NB4 (cell line): ENCODE results near the gene CTNNA2.

ENCODE experiments used
- DNase-seq: peaks from one replicate; pipeline ENCODE4 v3.0.0; 2010; ENCODE audit warnings: low read depth
- H3K4me3 ChIP-seq: one replicate; pipeline ENCODE4 v1.5.1; 2011; ENCODE audit warnings: mild to moderate bottlenecking, low read depth, low read length, moderate library complexity
- MAX ChIP-seq: IDR thresholded peaks from 2 replicates; pipeline ENCODE4 v1.6.1; 2011; ENCODE audit warnings: low read depth, low read length
- MYC ChIP-seq: IDR thresholded peaks from 2 replicates; pipeline ENCODE4 v1.6.1; 2011; ENCODE audit warnings: low read depth, low read length
- POLR2A ChIP-seq: IDR thresholded peaks from 2 replicates; pipeline ENCODE4 v1.6.1; 2011; ENCODE audit warnings: mild to moderate bottlenecking; ENCODE audit not compliant: insufficient read length; ENCODE audit errors: extremely low read depth
- TF ChIP-seq, protein P1 (sequence below): IDR thresholded peaks from one replicate; pipeline ENCODE4 v1.5.1; 2012; ENCODE audit warnings: low read depth, low read length

Gene CTNNA2

DNA sequence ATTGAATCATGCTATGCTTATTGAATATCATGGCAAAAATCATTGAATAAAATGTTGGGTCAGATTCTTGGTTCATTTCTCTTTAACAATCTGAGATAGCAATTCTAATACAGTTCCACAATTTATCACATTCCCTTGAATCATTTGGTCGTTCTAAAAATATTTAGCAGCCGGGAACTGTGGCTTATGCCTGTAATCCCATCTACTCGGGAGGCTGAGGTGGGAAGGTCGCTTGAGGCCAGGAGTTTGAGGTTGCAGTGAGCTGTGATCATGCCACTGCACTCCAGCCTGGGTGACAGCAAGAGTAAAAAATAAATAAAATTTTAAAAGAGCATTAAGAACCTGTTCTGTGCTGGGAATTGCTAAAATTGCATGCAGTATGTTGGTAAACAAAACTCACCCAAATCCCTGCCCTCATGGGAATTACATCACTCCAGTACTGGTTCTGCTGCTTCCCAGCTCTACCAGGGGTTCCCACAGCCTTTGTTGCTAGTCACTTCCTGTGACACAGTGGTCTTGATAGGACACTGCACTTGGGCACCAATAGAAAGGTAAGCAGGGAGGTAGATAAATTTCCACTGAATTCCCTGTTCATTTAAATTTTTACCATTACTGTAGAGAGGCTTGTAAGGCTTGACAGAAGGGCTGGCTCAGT is 200.4 kb downstream of the CTNNA2 start:
- no peak for TF ChIP-seq MYC
- TF ChIP-seq, protein P1, sequence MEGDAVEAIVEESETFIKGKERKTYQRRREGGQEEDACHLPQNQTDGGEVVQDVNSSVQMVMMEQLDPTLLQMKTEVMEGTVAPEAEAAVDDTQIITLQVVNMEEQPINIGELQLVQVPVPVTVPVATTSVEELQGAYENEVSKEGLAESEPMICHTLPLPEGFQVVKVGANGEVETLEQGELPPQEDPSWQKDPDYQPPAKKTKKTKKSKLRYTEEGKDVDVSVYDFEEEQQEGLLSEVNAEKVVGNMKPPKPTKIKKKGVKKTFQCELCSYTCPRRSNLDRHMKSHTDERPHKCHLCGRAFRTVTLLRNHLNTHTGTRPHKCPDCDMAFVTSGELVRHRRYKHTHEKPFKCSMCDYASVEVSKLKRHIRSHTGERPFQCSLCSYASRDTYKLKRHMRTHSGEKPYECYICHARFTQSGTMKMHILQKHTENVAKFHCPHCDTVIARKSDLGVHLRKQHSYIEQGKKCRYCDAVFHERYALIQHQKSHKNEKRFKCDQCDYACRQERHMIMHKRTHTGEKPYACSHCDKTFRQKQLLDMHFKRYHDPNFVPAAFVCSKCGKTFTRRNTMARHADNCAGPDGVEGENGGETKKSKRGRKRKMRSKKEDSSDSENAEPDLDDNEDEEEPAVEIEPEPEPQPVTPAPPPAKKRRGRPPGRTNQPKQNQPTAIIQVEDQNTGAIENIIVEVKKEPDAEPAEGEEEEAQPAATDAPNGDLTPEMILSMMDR: no peak
- TF ChIP-seq POLR2A: no peak
- no peak for TF ChIP-seq MAX
- no peak overlapping the region for H3K4me3 ChIP-seq
- DNase-seq: peak; percentile 3

- TF ChIP-seq, protein P1: no peak
- TF ChIP-seq MYC: no peak
- TF ChIP-seq MAX: no peak
- no peak for TF ChIP-seq POLR2A
- DNase-seq: no peak
- H3K4me3 ChIP-seq: no peak overlapping the region
Observed at GRCh38 chr2:79714283-79714682, 201.4 kb downstream of the CTNNA2 start.

DNA sequence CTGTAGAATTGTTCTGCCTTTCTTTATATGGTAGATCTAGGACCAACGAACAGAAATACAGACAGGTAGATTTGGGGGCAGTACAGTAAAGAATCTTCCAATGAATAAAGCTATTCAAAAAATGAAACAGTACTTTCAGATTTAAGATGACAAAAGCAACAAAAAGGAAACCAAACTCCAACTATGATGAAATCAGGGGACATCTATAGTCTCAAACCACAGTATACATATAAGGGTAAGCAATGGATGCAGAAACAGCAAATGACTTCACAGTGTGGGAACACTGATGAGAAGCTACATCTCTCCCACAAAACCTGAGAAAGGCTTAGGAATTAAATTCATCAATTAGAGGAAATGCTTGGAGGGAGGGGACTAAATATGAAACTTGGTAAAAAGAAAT is 202.5 kb downstream of the CTNNA2 start:
- TF ChIP-seq, protein P1: no peak
- no peak for TF ChIP-seq MAX
- TF ChIP-seq POLR2A: no peak
- TF ChIP-seq MYC: no peak
- no peak overlapping the region for H3K4me3 ChIP-seq
- DNase-seq: no peak

DNA sequence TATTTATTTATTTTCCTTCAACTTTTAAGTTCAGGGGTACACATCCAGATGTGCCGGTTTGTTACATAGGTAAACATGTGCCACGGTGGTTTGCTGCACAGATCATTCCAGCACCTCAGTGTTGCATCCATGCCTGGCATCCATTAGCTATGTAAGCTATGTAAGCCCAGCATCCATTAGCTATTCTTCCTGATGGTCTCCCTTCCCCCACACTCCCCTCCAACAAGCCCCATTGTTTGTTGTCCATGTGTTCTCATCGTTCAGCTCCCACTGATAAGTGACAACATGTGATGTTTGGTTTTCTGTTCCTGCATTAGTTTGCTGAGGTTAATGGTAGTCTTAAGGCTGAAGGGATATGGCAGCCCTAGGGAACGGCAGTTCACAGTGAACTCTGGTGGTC is 203.4 kb downstream of the CTNNA2 start:
- H3K4me3 ChIP-seq: no peak overlapping the region
- no peak for DNase-seq
- TF ChIP-seq MYC (no peak), MAX (no peak)
- TF ChIP-seq, protein P1: no peak

- TF ChIP-seq, protein P1: no peak
- no peak for TF ChIP-seq POLR2A
- TF ChIP-seq MAX: no peak
- no peak for TF ChIP-seq MYC
- no peak for DNase-seq
- no peak overlapping the region for H3K4me3 ChIP-seq
Observed at GRCh38 chr2:79717364-79718007, 204.6 kb downstream of the CTNNA2 start.

- TF ChIP-seq, protein P1: no peak
- TF ChIP-seq POLR2A (no peak), MYC (no peak), MAX (no peak)
- no peak overlapping the region for H3K4me3 ChIP-seq
- DNase-seq: no peak
Observed at GRCh38 chr2:79721061-79721460, 208.2 kb downstream of the CTNNA2 start.
